HepG2 (cell line): Measurements from ENCODE around the gene FAM228A. TPM values are rescaled to one million over a fixed set of nuclear protein-coding genes. Genes with fewer than 3 reads are reported as not detected.
A peak's percentile ranks its signal among the peaks of the same experiment; 100 is the strongest.

ENCODE experiments used
- CCAR2 ChIP-seq: fragments of 200-400 bp; formaldehyde crosslinking; optimal IDR thresholded peaks from 2 replicates; pipeline ENCODE3; 2018; ENCODE audit warnings: low read depth, mild to moderate bottlenecking, low read length, moderate library complexity
- MAZ ChIP-seq, 2 experiments: sonication (generic) in 1 of 2; formaldehyde crosslinking in 1 of 2; IDR thresholded peaks; 2 replicates each; pipeline versions ENCODE4 v1.5.0 to v1.6.1; 2012 to 2020; ENCODE audit warnings: low read depth in 2 of 2, mild to moderate bottlenecking in 2 of 2, borderline replicate concordance in 1 of 2, improper control_type of control experiment in 1 of 2, low read length in 1 of 2, missing genetic modification reagents in 1 of 2, moderate library complexity in 1 of 2
- MEF2D ChIP-seq: sonication (generic); formaldehyde crosslinking; IDR thresholded peaks from 2 replicates; pipeline ENCODE4 v1.5.1; 2020; ENCODE audit warnings: mild to moderate bottlenecking, missing genetic modification reagents
- MTF2 ChIP-seq: sonication (generic); formaldehyde crosslinking; IDR thresholded peaks from 2 replicates; pipeline ENCODE4 v1.5.0; 2020; ENCODE audit warnings: missing genetic modification reagents, borderline replicate concordance
- SIN3B ChIP-seq: fragments of 150-350 bp; IDR thresholded peaks from 2 replicates; pipeline ENCODE4 v1.6.1; 2014; ENCODE audit warnings: low read length
- TEAD3 ChIP-seq: optimal IDR thresholded peaks from 2 replicates; pipeline ENCODE3; 2016; ENCODE audit warnings: borderline replicate concordance
- TOE1 ChIP-seq: sonication (generic); formaldehyde crosslinking; IDR thresholded peaks from 2 replicates; pipeline ENCODE4 v1.4.0; 2020; ENCODE audit warnings: mild to moderate bottlenecking, missing genetic modification reagents
- ZBTB3 ChIP-seq: sonication (generic); formaldehyde crosslinking; IDR thresholded peaks from 2 replicates; pipeline ENCODE4 v1.4.0; 2020; ENCODE audit warnings: low read depth, mild to moderate bottlenecking, moderate library complexity, missing genetic modification reagents, borderline replicate concordance
- ZBTB38 ChIP-seq: sonication (generic); formaldehyde crosslinking; IDR thresholded peaks from 2 replicates; pipeline ENCODE4 v1.5.1; 2020; ENCODE audit warnings: mild to moderate bottlenecking, missing genetic modification reagents
- ZFY ChIP-seq: sonication (generic); formaldehyde crosslinking; IDR thresholded peaks from 2 replicates; pipeline ENCODE4 v1.4.0; 2020; ENCODE audit warnings: missing genetic modification reagents
- ZNF7 ChIP-seq: IDR thresholded peaks from 2 replicates; pipeline ENCODE4 v1.6.1; 2016; ENCODE audit warnings: missing biosample characterization, missing genetic modification reagents
- ZNF713 ChIP-seq: sonication (generic); formaldehyde crosslinking; IDR thresholded peaks from 2 replicates; pipeline ENCODE4 v1.4.0; 2020; ENCODE audit warnings: mild to moderate bottlenecking, missing genetic modification reagents
- ZNF772 ChIP-seq: sonication (generic); formaldehyde crosslinking; IDR thresholded peaks from 2 replicates; pipeline ENCODE4 v1.5.0; 2020; ENCODE audit warnings: mild to moderate bottlenecking, missing genetic modification reagents
- polyA plus RNA-seq, 8 experiments: library from polyadenylated mRNA; depleted of rRNA in 3 of 8; stranded (reverse) in 7 of 8; unstranded in 1 of 8; fragments of >200 nt; fragmentation: Illumina TruSeq in 4 of 8; extraction: Trizol in 4 of 8; gene quantifications; 2 replicates each; pipeline versions ENCODE4 v1.2.1 to v1.2.3, GENCODE V29; 2011 to 2016; ENCODE audit warnings: low read depth in 4 of 8, missing spikeins in 1 of 8, mixed read lengths in 1 of 8; ENCODE audit not compliant: insufficient read depth in 1 of 8
- total RNA-seq, 5 experiments: library from RNA; depleted of rRNA; stranded (reverse); fragments of >200 nt; fragmentation: Illumina TruSeq; extraction: Trizol; gene quantifications; 2 replicates each; pipeline ENCODE4 v1.2.3, GENCODE V29; 2016; ENCODE audit warnings: low read depth in 1 of 5
- TF ChIP-seq, protein P1 (sequence below): sonication (generic); formaldehyde crosslinking; IDR thresholded peaks from 2 replicates; pipeline ENCODE4 v1.5.1; 2020; ENCODE audit warnings: missing genetic modification reagents, mild to moderate bottlenecking, borderline replicate concordance
- TF ChIP-seq, protein P2 (sequence below): sonication (generic); formaldehyde crosslinking; IDR thresholded peaks from 2 replicates; pipeline ENCODE4 v1.9.0; 2021; ENCODE audit warnings: missing genetic modification reagents, borderline replicate concordance
- TF ChIP-seq, protein P3 (sequence below): sonication (generic); IDR thresholded peaks from 2 replicates; pipeline ENCODE4 v1.6.1; 2016; ENCODE audit warnings: low read depth, borderline replicate concordance
- TF ChIP-seq, protein P4 (sequence below): sonication (generic); formaldehyde crosslinking; IDR thresholded peaks from 2 replicates; pipeline ENCODE4 v1.4.0; 2020; ENCODE audit warnings: missing genetic modification reagents
- TF ChIP-seq, protein P5 (sequence below): sonication (generic); formaldehyde crosslinking; IDR thresholded peaks from 2 replicates; pipeline ENCODE4 v1.4.0; 2020; ENCODE audit warnings: low read depth, mild to moderate bottlenecking, missing genetic modification reagents

The FAM228A gene
- total and polyA plus RNA-seq, 2 of the 13 experiments (the other 11 are each of a cell fraction or from before 2014, with no cell fraction given) = not detected

DNA sequence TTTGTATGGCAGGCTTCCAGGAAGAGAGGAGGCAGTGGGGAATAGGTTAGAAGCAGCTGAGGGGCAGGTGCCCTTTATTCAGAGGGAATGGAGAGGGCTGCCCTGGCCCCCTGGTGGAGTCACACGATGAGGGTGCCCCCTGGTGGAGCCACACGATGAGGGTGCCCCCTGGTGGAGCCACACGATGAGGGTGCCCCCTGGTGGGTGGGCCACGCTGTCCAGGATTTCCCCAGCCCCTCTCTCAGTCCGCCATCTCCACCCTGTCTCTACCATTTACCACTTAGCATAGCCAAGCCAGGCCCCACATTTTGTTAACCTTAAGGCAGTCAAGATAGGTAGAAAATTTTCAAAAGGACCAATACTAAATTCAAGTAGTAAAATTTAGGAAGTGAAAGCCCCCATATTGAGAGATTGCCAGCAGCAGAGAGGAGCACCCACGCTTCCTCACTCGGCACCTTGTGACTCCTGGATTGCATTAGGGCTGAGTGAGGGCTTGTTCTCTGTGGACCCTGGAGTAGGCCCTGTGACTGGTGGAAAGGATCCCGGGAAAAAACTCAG is 10.4 kb upstream of the FAM228A start (continued):
- TF ChIP-seq ZNF7 (CRISPR knock-in tag) = no peak
- TF ChIP-seq ZBTB38 (CRISPR knock-in tag) = peak; percentile 35; the same call in 1 of the 2 replicates
- TF ChIP-seq, protein P1, sequence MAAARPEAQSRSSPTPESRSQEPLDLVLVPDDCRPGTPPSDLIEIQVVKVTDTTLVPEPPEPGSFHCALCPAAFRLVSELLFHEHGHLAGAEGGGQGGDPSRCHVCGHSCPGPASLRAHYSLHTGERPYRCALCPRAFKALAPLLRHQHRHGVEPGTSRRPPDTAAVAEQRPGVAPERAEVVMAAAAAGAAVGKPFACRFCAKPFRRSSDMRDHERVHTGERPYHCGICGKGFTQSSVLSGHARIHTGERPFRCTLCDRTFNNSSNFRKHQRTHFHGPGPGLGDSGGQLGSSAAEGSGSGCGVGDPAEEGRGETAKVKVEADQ (CRISPR knock-in tag) = no peak
- TF ChIP-seq, protein P2, sequence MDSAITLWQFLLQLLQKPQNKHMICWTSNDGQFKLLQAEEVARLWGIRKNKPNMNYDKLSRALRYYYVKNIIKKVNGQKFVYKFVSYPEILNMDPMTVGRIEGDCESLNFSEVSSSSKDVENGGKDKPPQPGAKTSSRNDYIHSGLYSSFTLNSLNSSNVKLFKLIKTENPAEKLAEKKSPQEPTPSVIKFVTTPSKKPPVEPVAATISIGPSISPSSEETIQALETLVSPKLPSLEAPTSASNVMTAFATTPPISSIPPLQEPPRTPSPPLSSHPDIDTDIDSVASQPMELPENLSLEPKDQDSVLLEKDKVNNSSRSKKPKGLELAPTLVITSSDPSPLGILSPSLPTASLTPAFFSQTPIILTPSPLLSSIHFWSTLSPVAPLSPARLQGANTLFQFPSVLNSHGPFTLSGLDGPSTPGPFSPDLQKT (CRISPR knock-in tag) = no peak
- TF ChIP-seq, protein P3, sequence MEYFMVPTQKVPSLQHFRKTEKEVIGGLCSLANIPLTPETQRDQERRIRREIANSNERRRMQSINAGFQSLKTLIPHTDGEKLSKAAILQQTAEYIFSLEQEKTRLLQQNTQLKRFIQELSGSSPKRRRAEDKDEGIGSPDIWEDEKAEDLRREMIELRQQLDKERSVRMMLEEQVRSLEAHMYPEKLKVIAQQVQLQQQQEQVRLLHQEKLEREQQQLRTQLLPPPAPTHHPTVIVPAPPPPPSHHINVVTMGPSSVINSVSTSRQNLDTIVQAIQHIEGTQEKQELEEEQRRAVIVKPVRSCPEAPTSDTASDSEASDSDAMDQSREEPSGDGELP = no peak
- no peak; the same call in 1 of the 2 replicates for TF ChIP-seq TOE1 (CRISPR knock-in tag)
- TF ChIP-seq MAZ (IDR thresholded peaks at IDR 0.05; ENCODE audit: borderline replicate concordance, low read depth, low read length) = peak; percentile 79; the same call in 1 of the 2 replicates
- TF ChIP-seq MAZ (CRISPR knock-in tag; IDR thresholded peaks at IDR 0.05; ENCODE audit: low read depth) = peak; percentile 60; the same call in 1 of the 2 replicates
- TF ChIP-seq CCAR2 = no peak
- TF ChIP-seq, protein P4, sequence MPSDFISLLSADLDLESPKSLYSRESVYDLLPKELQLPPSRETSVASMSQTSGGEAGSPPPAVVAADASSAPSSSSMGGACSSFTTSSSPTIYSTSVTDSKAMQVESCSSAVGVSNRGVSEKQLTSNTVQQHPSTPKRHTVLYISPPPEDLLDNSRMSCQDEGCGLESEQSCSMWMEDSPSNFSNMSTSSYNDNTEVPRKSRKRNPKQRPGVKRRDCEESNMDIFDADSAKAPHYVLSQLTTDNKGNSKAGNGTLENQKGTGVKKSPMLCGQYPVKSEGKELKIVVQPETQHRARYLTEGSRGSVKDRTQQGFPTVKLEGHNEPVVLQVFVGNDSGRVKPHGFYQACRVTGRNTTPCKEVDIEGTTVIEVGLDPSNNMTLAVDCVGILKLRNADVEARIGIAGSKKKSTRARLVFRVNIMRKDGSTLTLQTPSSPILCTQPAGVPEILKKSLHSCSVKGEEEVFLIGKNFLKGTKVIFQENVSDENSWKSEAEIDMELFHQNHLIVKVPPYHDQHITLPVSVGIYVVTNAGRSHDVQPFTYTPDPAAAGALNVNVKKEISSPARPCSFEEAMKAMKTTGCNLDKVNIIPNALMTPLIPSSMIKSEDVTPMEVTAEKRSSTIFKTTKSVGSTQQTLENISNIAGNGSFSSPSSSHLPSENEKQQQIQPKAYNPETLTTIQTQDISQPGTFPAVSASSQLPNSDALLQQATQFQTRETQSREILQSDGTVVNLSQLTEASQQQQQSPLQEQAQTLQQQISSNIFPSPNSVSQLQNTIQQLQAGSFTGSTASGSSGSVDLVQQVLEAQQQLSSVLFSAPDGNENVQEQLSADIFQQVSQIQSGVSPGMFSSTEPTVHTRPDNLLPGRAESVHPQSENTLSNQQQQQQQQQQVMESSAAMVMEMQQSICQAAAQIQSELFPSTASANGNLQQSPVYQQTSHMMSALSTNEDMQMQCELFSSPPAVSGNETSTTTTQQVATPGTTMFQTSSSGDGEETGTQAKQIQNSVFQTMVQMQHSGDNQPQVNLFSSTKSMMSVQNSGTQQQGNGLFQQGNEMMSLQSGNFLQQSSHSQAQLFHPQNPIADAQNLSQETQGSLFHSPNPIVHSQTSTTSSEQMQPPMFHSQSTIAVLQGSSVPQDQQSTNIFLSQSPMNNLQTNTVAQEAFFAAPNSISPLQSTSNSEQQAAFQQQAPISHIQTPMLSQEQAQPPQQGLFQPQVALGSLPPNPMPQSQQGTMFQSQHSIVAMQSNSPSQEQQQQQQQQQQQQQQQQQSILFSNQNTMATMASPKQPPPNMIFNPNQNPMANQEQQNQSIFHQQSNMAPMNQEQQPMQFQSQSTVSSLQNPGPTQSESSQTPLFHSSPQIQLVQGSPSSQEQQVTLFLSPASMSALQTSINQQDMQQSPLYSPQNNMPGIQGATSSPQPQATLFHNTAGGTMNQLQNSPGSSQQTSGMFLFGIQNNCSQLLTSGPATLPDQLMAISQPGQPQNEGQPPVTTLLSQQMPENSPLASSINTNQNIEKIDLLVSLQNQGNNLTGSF (CRISPR knock-in tag) = no peak
- TF ChIP-seq ZFY = no peak
- peak; percentile 9 for TF ChIP-seq TEAD3 (CRISPR knock-in tag)
- TF ChIP-seq MEF2D (CRISPR knock-in tag) = no peak
- TF ChIP-seq ZNF713 (CRISPR knock-in tag) = no peak
- no peak for TF ChIP-seq MTF2 (CRISPR knock-in tag)
- TF ChIP-seq SIN3B = no peak
- no peak for TF ChIP-seq ZNF772 (CRISPR knock-in tag)
- TF ChIP-seq, protein P5, sequence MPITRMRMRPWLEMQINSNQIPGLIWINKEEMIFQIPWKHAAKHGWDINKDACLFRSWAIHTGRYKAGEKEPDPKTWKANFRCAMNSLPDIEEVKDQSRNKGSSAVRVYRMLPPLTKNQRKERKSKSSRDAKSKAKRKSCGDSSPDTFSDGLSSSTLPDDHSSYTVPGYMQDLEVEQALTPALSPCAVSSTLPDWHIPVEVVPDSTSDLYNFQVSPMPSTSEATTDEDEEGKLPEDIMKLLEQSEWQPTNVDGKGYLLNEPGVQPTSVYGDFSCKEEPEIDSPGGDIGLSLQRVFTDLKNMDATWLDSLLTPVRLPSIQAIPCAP (CRISPR knock-in tag) = no peak
- no peak for TF ChIP-seq ZBTB3 (CRISPR knock-in tag)
